GM12873 (cell line): Measurements from ENCODE around the gene TMEM132E.

ENCODE experiments used
- CTCF ChIP-seq: IDR thresholded peaks from 2 replicates; pipeline ENCODE4 v1.5.1; 2012; ENCODE audit warnings: low read depth, mild to moderate bottlenecking, moderate library complexity, low read length, control low read depth; ENCODE audit not compliant: insufficient read depth; ENCODE audit errors: missing control alignments

The TMEM132E gene

DNA sequence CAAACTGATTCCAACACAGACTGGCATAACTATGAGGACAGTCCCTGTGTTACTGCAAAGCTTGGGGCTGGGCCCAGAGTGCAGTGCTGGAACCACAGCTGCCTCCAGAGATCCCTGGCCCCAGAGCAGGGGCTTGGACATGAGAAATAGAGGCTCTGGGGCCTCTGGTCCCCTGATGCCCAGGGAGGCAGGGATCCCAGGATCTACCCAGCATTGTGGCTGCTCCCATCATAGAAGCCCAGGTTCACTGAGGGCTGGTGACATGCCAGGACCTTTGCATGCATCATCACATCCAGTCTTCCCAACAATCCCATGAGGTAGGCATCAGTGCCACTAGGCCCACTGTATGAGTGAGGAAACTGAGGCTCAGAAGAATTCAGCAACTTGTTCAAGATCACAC lies 95.8 kb downstream of the TMEM132E start:
- TF ChIP-seq CTCF: no peak

- no peak for TF ChIP-seq CTCF
Observed at GRCh38 chr17:34675605-34676004, 96.2 kb downstream of the TMEM132E start.

DNA sequence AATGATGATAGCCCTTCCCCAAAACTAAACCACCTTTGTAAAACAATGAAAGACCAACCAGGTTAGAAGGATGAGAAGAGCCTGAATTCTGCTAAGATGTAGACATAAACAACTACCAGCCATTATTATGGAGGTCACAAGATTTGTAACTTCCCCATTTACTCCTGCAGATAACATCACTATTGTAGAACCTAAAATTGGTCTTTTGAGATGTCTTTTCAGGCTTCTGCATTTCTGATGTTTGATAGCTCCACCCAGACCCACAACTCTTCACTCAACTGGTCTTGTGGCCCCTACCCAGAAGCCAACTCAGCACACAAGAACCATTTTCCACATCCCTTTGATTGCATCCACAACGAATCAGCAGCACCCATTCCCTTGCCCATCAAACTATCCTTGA lies 100.8 kb downstream of the TMEM132E start:
- no peak for TF ChIP-seq CTCF

- no peak for TF ChIP-seq CTCF
Observed at GRCh38 chr17:34682305-34682704, 102.9 kb downstream of the TMEM132E start.

DNA sequence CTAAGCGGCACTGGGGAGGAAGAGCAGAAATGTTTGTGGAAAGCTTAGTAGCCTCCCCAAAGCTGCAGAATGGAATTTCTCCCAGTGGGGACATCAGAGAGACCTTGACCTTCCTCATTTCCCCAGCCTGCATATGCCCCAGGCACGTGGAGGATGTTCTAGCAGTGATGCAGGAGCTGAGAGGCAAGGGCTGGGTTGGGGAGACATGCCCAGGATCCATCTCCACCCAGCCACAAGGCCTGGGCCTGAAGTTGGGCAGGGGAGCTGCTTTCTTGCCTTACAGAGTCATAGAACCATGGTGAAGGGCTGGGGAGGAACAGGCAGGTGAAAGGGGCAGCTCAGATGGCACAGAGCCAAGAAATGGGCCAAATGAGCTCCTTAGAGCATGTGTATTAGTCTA lies 104.0 kb downstream of the TMEM132E start:
- no peak for TF ChIP-seq CTCF
